ENCODE results near the gene ALG14. TPM values are rescaled to one million over a fixed set of nuclear protein-coding genes. Genes with fewer than 3 reads are reported as not detected.

The ALG14 gene
- total and polyA plus RNA-seq, 10 of the 15 experiments (the other 5 are each of a cell fraction or from before 2014, with no cell fraction given), result 2.6 to 19.2 (median 7.5) TPM

DNA sequence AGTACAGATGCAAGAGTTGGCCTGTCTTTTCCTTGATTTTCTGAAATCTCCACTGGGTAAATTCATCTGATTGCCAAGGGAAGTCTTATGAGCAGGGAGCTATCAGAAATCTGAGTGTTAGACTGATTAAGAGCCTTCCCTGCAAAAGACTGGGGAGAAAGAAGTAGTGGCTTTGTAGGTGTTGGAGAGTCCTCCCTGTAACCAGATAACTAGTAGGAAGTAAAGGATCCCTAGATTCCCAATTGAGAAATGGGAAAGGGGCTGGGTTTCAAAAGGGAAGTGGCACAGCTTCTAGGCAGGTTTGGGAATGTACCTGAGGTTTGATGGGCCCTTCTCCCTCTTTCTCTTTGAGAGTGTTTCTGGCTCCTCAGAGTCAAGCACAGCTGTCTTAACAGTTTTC is 46.5 kb upstream of the ALG14 start:
- Histone ChIP-seq H3K27ac (ENCODE audit: control insufficient read depth, insufficient read depth) (no peak overlapping the region), H3K9ac (ENCODE audit: control insufficient read depth, insufficient read depth, low read length) (no peak overlapping the region), H3K79me2 (ENCODE audit: control insufficient read depth, insufficient read depth, low read length) (no peaks in the 10 kb centered on the region), H3K4me3 (no peak overlapping the region), H4K20me1 (ENCODE audit: control insufficient read depth, insufficient read depth) (no peaks in the 10 kb centered on the region), H3K4me1 (ENCODE audit: control insufficient read depth, insufficient read depth, low read length) (no peaks in the 10 kb centered on the region), H3K4me2 (ENCODE audit: control insufficient read depth, insufficient read depth) (no peak overlapping the region), H3K27me3 (replicated peaks in 1 of 2; ENCODE audit: control insufficient read depth in 2 of 2, insufficient read depth in 2 of 2, low read length in 1 of 2) (peaks cover 3 to 6% of the 10 kb centered on the region in 2 experiments), H2AFZ (ENCODE audit: control insufficient read depth, low read depth, low read length) (no peak overlapping the region), H3K9me3 (replicated peaks; ENCODE audit: control insufficient read depth, insufficient read depth, low read length) (no peaks in the 10 kb centered on the region), H3K36me3 (ENCODE audit: control insufficient read depth in 2 of 2, insufficient read depth in 2 of 2, low read length in 1 of 2) (no peaks in the 10 kb centered on the region)
- no peak for DNase-seq (ENCODE audit: low read depth, low spot score)
- intact Hi-C loops (cut with micrococcal nuclease; ENCODE audit: unreplicated experiment), result no loop called here
- ChIA-PET SMC1A (ENCODE audit: uncharacterized antibody, unreplicated experiment) (interaction anchor here (1.1 kb wide), 1 partner anchor 35 kb away, joined by 3 read pairs; no protein-coding TSS in a partner anchor), CTCF (interaction anchor here (1.0 kb wide), 1 partner anchor 10 kb away, joined by 3 read pairs; no protein-coding TSS in a partner anchor), POLR2A (no interaction called here), RAD21 (ENCODE audit: unreplicated experiment) (no interaction called here)
- no peak for TF ChIP-seq BCLAF1 (IDR thresholded peaks at IDR 0.05)
- TF ChIP-seq, protein P1, sequence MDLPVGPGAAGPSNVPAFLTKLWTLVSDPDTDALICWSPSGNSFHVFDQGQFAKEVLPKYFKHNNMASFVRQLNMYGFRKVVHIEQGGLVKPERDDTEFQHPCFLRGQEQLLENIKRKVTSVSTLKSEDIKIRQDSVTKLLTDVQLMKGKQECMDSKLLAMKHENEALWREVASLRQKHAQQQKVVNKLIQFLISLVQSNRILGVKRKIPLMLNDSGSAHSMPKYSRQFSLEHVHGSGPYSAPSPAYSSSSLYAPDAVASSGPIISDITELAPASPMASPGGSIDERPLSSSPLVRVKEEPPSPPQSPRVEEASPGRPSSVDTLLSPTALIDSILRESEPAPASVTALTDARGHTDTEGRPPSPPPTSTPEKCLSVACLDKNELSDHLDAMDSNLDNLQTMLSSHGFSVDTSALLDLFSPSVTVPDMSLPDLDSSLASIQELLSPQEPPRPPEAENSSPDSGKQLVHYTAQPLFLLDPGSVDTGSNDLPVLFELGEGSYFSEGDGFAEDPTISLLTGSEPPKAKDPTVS (IDR thresholded peaks at IDR 0.05; ENCODE audit: low read depth, low read length), result no peak
- no peak for TF ChIP-seq BRCA1 (IDR thresholded peaks at IDR 0.05; ENCODE audit: low read depth, low read length)
- no peak for TF ChIP-seq SMAD5 (IDR thresholded peaks at IDR 0.05; ENCODE audit: low read depth)
- no peak for TF ChIP-seq HDAC6 (IDR thresholded peaks at IDR 0.05; ENCODE audit: unreplicated experiment)
- no peak for ATAC-seq
- no peak for FAIRE-seq
- no TSS peak for BruUV-seq (replicated peaks)
- in situ Hi-C loops (cut with MboI), result no loop called here
